Measurements from ENCODE around the gene DAZAP1. TPM values are rescaled to one million over a fixed set of nuclear protein-coding genes. Genes with fewer than 3 reads are reported as not detected.

Gene DAZAP1
- total and polyA plus RNA-seq, 7 donors, result 28.2 to 132 (median 51.1) TPM

GRCh38 chr19:1396019-1396767, 11.2 kb upstream of the DAZAP1 start:
- Histone ChIP-seq H3K4me3 (no peak overlapping the region), H3K9me3 (no peaks in the 10 kb centered on the region), H3K36me3 (peaks cover 0 to 34% (median 27%) of the 10 kb centered on the region in 4 donors), H3K27me3 (peaks cover 0 to 4% (median 4%) of the 10 kb centered on the region in 3 donors), H3K27ac (no peak overlapping the region), H3K4me1 (peaks cover 0 to 30% (median 22%) of the 10 kb centered on the region in 4 donors)
- DNase-seq, result no peak
- intact Hi-C loops (cut with DNase I), result no loop called here
- TF ChIP-seq, protein P1, sequence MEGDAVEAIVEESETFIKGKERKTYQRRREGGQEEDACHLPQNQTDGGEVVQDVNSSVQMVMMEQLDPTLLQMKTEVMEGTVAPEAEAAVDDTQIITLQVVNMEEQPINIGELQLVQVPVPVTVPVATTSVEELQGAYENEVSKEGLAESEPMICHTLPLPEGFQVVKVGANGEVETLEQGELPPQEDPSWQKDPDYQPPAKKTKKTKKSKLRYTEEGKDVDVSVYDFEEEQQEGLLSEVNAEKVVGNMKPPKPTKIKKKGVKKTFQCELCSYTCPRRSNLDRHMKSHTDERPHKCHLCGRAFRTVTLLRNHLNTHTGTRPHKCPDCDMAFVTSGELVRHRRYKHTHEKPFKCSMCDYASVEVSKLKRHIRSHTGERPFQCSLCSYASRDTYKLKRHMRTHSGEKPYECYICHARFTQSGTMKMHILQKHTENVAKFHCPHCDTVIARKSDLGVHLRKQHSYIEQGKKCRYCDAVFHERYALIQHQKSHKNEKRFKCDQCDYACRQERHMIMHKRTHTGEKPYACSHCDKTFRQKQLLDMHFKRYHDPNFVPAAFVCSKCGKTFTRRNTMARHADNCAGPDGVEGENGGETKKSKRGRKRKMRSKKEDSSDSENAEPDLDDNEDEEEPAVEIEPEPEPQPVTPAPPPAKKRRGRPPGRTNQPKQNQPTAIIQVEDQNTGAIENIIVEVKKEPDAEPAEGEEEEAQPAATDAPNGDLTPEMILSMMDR (IDR thresholded peaks at IDR 0.05), result no peak
- TF ChIP-seq POLR2AphosphoS5 (IDR thresholded peaks at IDR 0.05), result peak in 2 of 4 donors; percentile 11 to 17
- 38 to 56% methylated on average over 25 of the region's 25 CpGs for WGBS, 2 donors

DNA sequence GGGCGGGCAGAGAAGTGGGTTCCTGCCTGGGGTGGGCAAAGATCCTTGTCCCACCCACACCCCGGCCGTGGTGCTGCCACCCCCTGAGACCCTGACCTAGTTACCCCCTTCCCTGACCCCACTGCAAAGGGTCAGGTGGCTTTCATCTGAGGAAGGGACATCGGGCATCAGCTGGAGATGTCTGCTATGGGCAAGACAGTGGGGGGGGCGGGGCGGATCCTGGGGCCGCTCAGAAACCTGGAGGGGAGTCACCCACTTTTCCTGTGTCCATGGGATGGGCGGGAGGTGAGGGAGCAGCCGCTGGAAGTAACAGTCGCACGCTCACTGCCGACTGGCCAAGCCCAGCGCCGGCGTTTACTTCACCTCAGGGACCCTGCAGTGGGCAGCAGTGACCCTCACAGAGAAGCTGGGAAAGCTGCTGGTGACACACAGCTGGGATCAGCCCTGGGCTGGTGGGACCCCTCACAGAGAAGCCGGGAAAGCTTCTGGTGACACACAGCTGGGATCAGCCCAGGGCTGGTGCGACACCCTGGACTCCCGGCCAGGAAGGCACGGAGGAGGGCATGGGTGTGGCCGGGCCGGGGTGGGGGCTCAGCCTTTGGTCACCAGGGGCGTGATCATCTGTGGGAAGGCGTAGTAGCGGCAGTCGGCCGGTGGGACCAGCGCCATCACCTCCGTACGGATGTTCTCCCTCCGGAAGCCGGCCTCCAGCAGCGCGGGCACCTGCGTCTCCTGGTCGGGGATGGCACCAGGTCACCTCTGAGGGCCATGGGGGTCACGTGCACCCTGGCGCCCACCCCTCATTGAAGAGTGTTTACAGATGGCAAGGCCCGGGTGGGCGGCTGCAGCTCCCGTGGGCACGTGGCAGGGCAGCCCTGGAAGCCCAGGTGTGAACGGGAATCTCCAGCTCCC, 10.4 kb upstream of the DAZAP1 start:
- no peak overlapping the region for H3K27ac ChIP-seq
- DNase-seq, result no peak
- WGBS, 2 donors, result 34 to 72% methylated on average over 42 of the region's 42 CpGs
- no peak overlapping the region for H3K4me3 ChIP-seq
- H3K36me3 ChIP-seq, result peaks cover 0 to 26% (median 21%) of the 10 kb centered on the region in 4 donors
- no peaks in the 10 kb centered on the region for H3K9me3 ChIP-seq
- H3K27me3 ChIP-seq, result peaks cover 0 to 5% (median 4%) of the 10 kb centered on the region in 3 donors
- peaks cover 0 to 38% (median 29%) of the 10 kb centered on the region in 4 donors for H3K4me1 ChIP-seq
- intact Hi-C loops (cut with DNase I), result no loop called here
- TF ChIP-seq EP300 (IDR thresholded peaks at IDR 0.05), result no peak
- TF ChIP-seq, protein P1 (IDR thresholded peaks at IDR 0.05), result no peak
- no peak for TF ChIP-seq POLR2A (IDR thresholded peaks at IDR 0.05)

GRCh38 chr19:1397838-1398237, 9.5 kb upstream of the DAZAP1 start:
- no peak for TF ChIP-seq POLR2A (IDR thresholded peaks at IDR 0.05)
- no peak for TF ChIP-seq EP300 (IDR thresholded peaks at IDR 0.05)
- TF ChIP-seq, protein P1 (IDR thresholded peaks at IDR 0.05), result no peak
- no peak for TF ChIP-seq POLR2AphosphoS5 (IDR thresholded peaks at IDR 0.05)
- H3K36me3 ChIP-seq, result peaks cover 0 to 18% (median 13%) of the 10 kb centered on the region in 4 donors
- DNase-seq, result no peak
- no peaks in the 10 kb centered on the region for H3K9me3 ChIP-seq
- H3K27ac ChIP-seq, result no peak overlapping the region
- WGBS, 2 donors, result 80 to 89% methylated on average over 9 of the region's 9 CpGs
- no peak overlapping the region for H3K4me3 ChIP-seq
- peaks cover 0 to 38% (median 29%) of the 10 kb centered on the region in 4 donors for H3K4me1 ChIP-seq
- intact Hi-C loops (cut with DNase I), result no loop called here
- H3K27me3 ChIP-seq, result peaks cover 0 to 12% (median 5%) of the 10 kb centered on the region in 3 donors

GRCh38 chr19:1399079-1399478, 8.3 kb upstream of the DAZAP1 start:
- TF ChIP-seq, protein P1 (IDR thresholded peaks at IDR 0.05), result no peak
- no peak for TF ChIP-seq POLR2A (IDR thresholded peaks at IDR 0.05)
- no peak for TF ChIP-seq EP300 (IDR thresholded peaks at IDR 0.05)
- TF ChIP-seq POLR2AphosphoS5 (IDR thresholded peaks at IDR 0.05), result no peak
- intact Hi-C loops (cut with DNase I), result no loop called here
- Histone ChIP-seq H3K4me1 (peaks cover 0 to 38% (median 29%) of the 10 kb centered on the region in 4 donors), H3K27ac (no peak overlapping the region), H3K9me3 (no peaks in the 10 kb centered on the region), H3K27me3 (peaks cover 0 to 12% (median 5%) of the 10 kb centered on the region in 3 donors), H3K4me3 (no peak overlapping the region), H3K36me3 (peaks cover 0 to 5% (median 1%) of the 10 kb centered on the region in 4 donors)
- DNase-seq, result no peak
- WGBS, 2 donors, result 76 to 91% methylated on average over 19 of the region's 19 CpGs
